ENCODE measurements around the gene RFESD. TPM values are rescaled to one million over a fixed set of nuclear protein-coding genes. Genes with fewer than 3 reads are reported as not detected.

RFESD gene
- total and polyA plus RNA-seq, 2 of the 8 experiments (the other 6 are each of a cell fraction or from before 2014, with no cell fraction given), result 1.7 to 2.0 TPM

GRCh38 chr5:95613514-95613913 is 33.1 kb upstream of the RFESD start (continued):
- no peak for TF ChIP-seq SAP30 (IDR thresholded peaks at IDR 0.05; ENCODE audit: insufficient read depth, insufficient replicate concordance, low read length)
- TF ChIP-seq GABPA (IDR thresholded peaks at IDR 0.05; ENCODE audit: borderline replicate concordance, insufficient read depth, low read length), result no peak

Measured in H1 (cell line).